Measurements from ENCODE around the gene WTIP.
"Not testable (repeated sequence)": the region's sequence is repeated elsewhere in the genome, so short reads cannot be mapped to it uniquely, and the experiment has no call there.

WTIP gene

DNA sequence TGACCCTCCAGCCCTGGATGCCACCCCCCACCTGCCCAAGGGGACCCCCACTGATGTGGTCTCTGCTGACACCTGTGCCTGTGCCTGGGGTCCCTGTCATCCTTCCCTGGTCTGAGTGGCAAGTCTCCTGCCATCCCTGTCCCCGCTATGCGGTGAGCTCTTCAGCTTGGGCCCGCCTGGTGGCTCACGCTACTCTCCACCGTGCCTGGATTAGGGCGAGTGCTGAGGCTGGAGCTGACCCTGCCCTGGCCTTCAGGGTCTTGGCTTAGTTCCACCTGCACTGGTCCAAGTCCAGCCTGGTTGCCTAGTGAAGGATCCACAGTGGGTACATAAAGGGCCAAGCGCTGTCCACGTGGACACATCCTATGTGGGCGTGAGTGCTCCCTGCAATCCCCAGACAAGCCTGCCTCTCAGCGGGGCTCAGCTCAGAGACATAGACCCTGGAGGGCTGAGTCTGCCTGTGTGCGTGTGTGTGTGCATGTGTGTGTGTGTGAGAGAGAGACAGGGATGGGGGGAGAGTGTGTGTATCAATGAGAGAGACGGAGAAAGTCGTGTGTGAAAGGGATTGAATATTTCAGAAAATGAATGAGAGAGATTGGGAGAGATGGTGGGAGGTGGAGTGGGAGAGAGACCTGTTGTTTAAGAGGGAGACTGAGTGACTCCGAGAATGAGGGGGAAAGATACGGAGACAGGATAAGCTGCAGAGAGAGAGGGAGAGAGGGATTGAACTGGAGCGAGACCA lies 22.1 kb downstream of the WTIP start:
- DNase-seq (ENCODE audit: low spot score), result peak; percentile 6

DNA sequence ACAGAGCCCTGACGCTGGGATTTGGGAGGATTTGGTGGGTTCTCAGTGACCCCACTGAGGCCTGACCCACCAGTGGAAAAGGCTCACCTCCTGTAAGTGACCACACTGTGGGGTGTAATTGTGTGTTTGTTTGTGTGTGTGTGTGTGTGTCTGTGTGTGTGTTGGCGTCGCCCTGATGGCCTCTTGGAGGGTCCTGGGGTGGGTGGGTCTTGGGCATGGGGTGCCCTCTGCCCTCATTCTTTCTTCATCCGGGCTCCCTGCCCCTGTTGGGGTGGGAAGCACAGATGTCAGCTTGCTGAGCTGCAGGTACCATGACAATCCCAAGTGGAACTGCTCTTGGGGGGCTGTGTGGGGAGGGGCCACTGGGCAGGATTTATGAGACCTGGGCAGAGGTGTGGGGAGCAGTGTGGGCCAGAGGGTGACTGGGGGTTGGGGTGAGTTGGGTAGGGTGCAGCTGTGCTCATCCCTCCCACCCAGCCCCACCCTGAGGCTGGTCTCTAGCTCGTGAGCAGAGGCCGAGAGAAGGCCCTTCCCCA lies 22.8 kb downstream of the WTIP start:
- DNase-seq (ENCODE audit: low spot score), result no peak

DNA sequence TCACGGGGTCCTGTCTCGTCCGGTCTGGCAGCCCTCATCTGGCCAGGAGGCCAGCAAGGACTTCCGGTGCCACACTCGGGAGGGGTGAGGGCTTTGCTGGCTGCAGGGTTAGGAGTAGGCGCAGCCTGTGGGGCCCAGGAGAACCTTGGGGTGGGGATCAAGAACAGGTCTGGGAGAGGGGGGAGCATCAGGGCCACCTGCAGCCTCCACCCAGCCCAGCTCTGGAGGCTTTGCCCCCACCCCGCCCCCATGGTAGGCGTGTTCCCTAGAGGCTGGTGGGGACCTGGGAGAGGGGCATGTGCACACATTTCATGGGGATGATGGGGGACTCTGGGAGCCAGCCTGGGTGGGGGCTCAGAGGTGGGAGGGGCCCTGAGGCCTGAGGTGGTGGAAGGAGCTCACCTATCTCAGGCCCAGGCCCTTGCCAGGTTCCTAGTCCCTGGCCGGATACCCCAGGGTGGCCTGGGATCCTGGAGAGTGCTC lies 23.3 kb downstream of the WTIP start:
- peak; percentile 3 for DNase-seq (ENCODE audit: low spot score)

DNA sequence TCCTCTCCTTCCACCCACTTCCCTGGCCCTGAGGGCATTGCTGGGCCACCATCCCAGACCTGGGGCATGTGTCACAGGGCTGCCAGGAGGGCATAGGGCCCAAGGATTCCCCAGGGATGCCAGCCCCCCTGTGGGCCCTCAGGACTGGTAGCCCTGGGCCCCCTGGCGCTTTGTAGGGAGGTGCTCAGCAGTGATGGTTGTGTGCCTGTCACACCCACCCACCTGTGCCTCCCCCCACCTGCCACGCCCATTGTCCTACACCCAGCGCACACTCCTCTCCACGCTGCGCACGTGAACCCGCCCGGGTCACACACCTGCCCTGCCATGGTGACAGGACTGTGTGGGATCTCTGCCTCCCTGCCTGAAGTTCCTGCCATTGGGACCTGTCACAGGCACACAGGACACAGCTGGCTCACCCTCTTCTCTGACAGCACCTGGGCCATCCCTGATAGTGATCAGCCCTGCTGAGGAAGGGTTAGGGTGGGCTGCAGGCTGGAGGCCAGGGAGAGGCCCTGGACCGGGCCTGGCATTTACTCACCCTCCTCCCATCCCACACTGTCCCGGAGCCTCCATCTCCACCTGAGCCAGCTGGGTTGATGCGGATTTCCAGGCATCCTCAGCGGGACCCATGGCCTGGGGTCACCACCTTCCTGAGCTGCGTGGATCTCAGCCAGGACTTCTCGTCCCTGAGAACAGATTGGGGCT lies 23.9 kb downstream of the WTIP start:
- peak; percentile 8 for DNase-seq (ENCODE audit: low spot score)

- no peak for DNase-seq (ENCODE audit: low spot score)
These were observed 24.4 kb downstream of the WTIP start for GRCh38 chr19:34506026-34506370.

DNA sequence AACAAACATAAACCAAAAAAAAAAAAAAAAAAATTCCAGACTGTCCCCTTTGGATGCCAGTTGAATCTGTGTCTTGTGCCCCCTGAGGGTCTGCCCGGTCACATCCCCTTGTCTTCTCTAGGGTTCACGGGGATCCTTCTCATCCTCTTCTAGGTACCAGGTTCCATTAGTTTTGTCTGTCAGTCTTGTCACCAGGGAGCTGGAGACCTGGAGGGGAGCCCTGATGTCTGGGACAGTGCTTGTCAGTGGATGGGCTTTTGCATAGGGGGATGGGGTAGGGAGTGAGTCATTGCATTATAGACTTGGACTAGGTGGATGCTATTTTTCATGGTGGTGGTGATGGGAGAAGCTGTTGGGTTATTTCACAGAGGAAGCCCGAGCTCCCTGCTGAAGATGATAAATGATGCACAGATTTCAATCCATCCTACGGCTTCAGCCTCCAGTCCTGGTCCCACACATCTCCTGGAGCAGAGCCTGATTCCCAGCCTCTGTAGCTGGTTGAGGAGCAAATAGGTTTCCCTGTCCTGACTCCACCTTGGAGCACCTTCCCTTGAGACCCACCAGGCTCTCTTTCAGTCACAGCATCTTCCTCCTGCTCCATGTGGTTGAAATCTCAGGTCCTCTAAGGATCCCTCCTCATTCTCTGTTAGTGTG lies 26.0 kb downstream of the WTIP start:
- DNase-seq (ENCODE audit: low spot score), result peak; percentile 4

- DNase-seq (ENCODE audit: low spot score), result peak; percentile 9
These were observed 27.0 kb downstream of the WTIP start for GRCh38 chr19:34508540-34508939.

- not testable (repeated sequence) for DNase-seq (ENCODE audit: low spot score)
These were observed 29.3 kb downstream of the WTIP start for GRCh38 chr19:34510904-34511303.

- DNase-seq (ENCODE audit: low spot score), result peak; percentile 2
These were observed 30.8 kb downstream of the WTIP start for GRCh38 chr19:34512254-34512822.

GRCh38 chr19:34513767-34514166 lies 32.2 kb downstream of the WTIP start:
- peak; percentile 5 for DNase-seq (ENCODE audit: low spot score)

- DNase-seq (ENCODE audit: low spot score), result no peak
These were observed 38.0 kb downstream of the WTIP start for GRCh38 chr19:34519602-34520001.

GRCh38 chr19:34523408-34523807 lies 41.9 kb downstream of the WTIP start:
- no peak for DNase-seq (ENCODE audit: low spot score)

GRCh38 chr19:34525001-34525400 lies 43.4 kb downstream of the WTIP start:
- no peak for DNase-seq (ENCODE audit: low spot score)

- no peak for DNase-seq (ENCODE audit: low spot score)
These were observed 52.6 kb downstream of the WTIP start for GRCh38 chr19:34534206-34534605.

DNA sequence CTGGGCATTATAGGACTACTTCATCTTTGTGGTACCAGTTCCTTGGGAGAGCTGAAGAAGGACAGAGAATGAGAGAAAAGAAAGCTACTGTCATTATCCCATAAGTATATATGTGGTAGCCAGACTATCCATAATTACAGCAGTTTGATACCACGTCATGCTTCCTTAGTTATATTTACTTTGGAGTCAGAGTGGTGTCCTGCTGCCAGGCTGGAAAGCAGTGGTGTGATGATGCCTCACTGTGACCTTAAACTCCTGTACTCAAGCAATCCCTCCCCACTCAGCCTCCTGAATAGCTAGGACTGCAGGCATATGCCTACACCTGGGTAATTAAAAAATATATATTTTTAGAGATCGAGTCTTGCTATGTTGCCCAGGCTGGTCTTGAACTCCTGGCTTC lies 57.8 kb downstream of the WTIP start:
- DNase-seq (ENCODE audit: low spot score), result no peak

DNA sequence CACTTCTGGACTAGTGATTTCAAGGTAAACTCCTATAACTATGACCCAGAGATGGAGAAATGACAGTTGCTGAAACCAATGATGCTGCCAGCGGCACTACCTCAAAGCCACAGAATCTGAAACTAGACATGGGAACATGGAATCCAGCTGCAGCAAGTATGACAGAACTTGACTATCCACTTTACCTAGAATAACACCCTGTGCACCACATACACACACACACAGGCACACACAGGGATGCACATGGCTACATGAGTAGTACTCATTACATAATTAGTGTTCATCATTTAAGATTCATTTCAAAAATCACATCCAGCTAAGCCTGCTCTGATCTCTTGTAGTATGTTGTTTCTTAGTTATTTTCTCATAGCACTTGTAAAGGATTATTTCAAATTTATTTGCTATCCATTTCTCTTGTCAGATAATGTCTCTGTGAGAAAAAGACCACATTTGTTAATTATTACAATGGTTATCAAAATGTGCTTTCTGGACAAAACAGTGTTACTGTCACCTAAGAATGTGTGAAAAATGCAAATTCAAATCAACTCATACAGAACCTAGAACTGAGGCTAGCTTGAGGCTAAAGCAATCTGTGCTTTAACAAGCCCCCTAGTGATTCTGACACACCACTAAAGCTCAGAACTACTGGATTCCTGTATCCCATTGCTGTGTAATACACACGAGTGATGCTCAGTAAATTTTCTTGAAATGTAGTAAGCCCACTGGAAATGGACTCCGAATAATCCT lies 59.4 kb downstream of the WTIP start:
- DNase-seq (ENCODE audit: low spot score), result no peak

GRCh38 chr19:34549833-34550232 lies 68.3 kb downstream of the WTIP start:
- no peak for DNase-seq (ENCODE audit: low spot score)

- DNase-seq (ENCODE audit: low spot score), result peak; percentile 25
These were observed 73.9 kb downstream of the WTIP start for GRCh38 chr19:34555447-34555846.

DNA sequence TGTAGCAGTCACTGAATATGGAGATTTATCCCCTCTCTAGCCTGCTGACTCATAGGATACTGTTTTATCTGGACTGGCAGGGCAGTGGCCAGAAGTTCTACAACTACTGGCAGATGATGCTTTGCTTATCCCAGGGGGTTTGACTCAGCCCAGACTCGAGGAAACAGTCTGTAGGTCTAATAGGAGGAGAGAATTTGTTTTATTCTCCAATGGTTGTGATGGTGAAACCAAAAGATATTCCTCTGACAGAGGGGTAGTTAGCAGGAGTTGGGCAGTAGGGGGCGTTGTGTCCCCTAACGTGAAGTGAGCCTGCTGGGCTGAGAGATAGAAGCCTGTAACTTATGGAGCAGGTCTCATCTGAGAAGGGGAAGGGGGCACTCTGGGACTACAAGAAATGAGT lies 74.9 kb downstream of the WTIP start:
- DNase-seq (ENCODE audit: low spot score), result no peak

DNA sequence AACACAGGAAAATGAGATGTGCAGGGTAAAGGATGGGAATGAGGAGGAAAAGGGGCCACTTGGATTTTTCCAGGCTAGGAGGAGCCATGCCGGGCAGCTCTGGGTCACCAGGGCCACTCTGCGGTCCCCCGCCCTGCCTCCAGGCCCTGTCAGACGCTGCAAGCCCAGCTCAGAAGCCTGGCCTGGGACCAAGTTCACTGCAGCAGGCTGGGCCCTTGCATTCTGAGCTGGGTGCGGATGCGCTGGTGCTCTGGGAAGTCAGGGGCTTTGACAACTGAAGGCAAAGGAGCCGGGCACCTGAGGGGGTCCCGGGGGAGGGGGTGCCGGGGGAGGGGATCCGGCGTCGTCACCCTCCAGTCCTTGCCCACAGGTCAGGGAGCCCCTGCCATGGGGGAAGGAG lies 77.5 kb downstream of the WTIP start:
- no peak for DNase-seq (ENCODE audit: low spot score)

DNA sequence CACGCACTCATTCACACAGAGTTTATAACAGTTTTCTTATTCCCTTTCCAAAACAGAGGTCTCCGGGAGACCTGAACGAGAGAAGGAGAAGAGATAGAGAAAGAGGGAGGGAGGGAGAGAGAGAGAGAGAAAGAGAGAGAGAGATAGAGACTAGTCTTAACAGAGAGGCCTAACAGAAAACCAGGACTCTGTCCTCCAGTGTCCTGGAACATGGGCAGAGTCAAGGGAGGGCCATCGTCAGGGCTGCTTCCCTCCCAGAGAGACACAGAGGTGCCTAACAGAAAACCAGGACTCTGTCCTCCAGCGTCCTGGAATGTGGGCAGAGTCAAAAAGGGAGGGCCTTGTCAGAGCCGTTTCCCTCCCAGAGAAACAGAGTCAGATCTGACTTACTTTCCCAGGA lies 78.7 kb downstream of the WTIP start:
- no peak for DNase-seq (ENCODE audit: low spot score)
